ENCODE results near the gene ZNF653.
"Not testable (repeated sequence)": the region's sequence is repeated elsewhere in the genome, so short reads cannot be mapped to it uniquely, and the experiment has no call there.

Gene ZNF653

DNA sequence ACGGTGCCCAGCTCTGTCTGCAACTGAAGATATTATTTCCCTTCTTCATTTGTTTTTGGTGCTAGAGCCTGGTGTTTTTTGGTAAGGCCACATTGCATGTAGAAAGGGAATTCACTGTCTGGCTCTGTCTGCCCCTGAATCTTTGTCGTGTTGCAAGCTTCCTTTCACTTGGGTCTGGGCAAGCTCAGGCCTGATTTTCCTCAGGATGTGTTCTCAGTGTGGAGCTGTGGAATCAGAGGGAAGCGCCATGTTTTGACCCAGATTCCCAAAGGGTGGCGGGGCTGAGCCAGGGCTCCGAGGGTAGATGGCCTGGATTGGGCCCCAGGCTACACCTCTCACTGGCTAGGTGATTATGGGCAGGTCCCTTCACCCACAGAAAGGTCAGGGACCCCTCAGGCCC, 61.6 kb downstream of the ZNF653 start:
- Histone ChIP-seq H3K36me3 (peaks cover 64 to 99% (median 88%) of the 10 kb centered on the region in 3 donors), H3K9me3 (no peaks in the 10 kb centered on the region), H3K4me1 (no peaks in the 10 kb centered on the region), H3K27me3 (no peaks in the 10 kb centered on the region), H3K27ac (no peak overlapping the region), H3K4me3 (no peak overlapping the region)
- intact Hi-C loops (cut with DNase I; ENCODE audit: low total_unique reads): loop anchor here (10.0 kb wide), 1 partner anchor 69 kb away; the partner anchor contains the start of gene SWSAP1
- DNase-seq: no peak
- TF ChIP-seq, protein P1, sequence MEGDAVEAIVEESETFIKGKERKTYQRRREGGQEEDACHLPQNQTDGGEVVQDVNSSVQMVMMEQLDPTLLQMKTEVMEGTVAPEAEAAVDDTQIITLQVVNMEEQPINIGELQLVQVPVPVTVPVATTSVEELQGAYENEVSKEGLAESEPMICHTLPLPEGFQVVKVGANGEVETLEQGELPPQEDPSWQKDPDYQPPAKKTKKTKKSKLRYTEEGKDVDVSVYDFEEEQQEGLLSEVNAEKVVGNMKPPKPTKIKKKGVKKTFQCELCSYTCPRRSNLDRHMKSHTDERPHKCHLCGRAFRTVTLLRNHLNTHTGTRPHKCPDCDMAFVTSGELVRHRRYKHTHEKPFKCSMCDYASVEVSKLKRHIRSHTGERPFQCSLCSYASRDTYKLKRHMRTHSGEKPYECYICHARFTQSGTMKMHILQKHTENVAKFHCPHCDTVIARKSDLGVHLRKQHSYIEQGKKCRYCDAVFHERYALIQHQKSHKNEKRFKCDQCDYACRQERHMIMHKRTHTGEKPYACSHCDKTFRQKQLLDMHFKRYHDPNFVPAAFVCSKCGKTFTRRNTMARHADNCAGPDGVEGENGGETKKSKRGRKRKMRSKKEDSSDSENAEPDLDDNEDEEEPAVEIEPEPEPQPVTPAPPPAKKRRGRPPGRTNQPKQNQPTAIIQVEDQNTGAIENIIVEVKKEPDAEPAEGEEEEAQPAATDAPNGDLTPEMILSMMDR (IDR thresholded peaks at IDR 0.05): no peak

DNA sequence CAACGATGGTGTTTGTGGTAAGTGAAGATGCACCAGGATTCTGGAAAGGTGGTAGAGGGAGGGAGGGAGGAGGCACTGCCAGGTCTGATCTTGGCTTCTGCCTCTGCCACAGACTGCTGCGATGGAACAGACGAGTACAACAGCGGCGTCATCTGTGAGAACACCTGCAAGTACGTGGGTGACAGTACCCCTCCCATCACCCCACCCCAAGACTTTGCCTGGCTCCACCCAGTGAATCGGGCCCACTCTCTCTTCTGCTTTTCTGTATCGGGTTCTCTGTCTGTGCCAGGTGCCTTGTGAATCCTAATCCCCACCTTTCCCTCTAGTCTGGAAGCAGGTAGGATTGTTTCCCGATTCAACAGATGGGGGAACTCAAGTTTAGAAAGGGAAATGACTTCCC, 67.7 kb downstream of the ZNF653 start:
- intact Hi-C loops (cut with DNase I; ENCODE audit: low total_unique reads): no loop called here
- no peak overlapping the region for H3K4me3 ChIP-seq
- no peak overlapping the region for H3K27ac ChIP-seq
- peaks cover 0 to 24% (median 18%) of the 10 kb centered on the region in 4 donors for H3K4me1 ChIP-seq
- peaks cover 43 to 62% (median 49%) of the 10 kb centered on the region in 3 donors for H3K36me3 ChIP-seq
- H3K9me3 ChIP-seq: no peaks in the 10 kb centered on the region
- no peak for DNase-seq
- H3K27me3 ChIP-seq: no peaks in the 10 kb centered on the region
- TF ChIP-seq, protein P1 (IDR thresholded peaks at IDR 0.05): no peak

DNA sequence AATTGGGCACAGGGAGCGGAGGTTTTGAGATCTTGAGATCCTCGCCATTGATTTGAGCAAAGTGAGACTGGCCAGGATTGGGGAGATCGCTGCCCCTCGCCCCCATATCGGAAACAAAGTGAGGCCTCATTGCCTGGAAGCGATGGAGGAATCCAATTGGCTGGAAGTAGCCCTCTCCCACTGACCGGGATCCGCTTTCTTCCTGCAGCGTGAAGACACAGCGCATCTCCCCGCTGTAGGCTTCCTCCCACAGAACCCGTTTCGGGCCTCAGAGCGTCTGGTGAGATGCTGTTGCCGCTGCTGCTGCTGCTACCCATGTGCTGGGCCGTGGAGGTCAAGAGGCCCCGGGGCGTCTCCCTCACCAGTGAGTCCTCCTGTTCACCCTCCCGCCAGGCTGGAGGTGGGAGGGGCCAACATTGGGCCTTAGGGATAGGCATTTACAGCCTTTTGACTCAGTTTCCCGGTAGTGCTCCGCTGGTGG, 69.8 kb downstream of the ZNF653 start:
- DNase-seq: no peak
- TF ChIP-seq, protein P1 (IDR thresholded peaks at IDR 0.05): no peak
- Histone ChIP-seq H3K36me3 (peaks cover 28 to 41% (median 29%) of the 10 kb centered on the region in 3 donors), H3K4me1 (peaks cover 0 to 24% (median 18%) of the 10 kb centered on the region in 4 donors), H3K27me3 (no peaks in the 10 kb centered on the region), H3K27ac (peak overlapping the region; percentile 80 to 82), H3K4me3 (peak overlapping the region; percentile 64 to 88), H3K9me3 (no peaks in the 10 kb centered on the region)
- intact Hi-C loops (cut with DNase I; ENCODE audit: low total_unique reads): no loop called here

DNA sequence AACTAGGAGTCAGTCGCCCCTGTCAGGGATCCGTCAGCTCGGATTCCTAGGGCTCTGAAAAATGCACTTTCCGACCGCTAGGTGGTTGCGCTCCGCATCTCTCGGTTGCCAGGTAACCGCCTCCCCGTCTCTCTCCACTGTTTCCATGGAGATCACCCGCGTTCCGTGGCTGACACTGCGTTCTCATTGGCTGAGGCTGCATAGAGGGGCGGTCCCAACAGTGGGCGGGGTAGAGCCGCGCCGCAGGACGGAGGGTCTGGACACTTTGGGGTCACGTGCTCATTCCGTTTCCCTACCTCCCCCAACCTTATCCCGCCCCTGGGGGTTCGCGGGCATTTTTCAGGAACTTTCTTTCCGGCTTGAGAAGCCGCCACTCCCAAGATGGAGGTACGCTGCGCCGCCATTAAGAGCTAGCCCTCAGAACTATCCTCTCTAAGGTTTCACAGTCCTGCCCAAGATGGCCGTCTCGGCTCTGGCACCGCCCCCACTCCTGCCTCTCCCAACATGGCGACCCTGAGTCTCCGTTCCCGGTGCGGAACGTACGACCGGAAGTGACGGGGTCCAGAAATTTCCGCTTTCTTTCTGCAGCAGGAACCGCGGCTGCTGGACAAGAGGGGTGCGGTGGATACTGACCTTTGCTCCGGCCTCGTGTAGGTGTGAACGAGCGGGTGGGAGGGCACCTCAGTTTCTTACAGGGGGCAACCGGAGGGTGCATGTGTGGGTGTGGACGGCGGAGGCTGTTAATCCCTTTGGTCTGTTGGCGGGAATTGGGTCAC, 70.4 kb downstream of the ZNF653 start, which contains the start of the genes ODAD3 and PRKCSH:
Gene ODAD3, minus strand, starts transcription at position 65 of the 776 bp plus-strand sequence. CDS start 105 bp downstream, outside the sequence.
Gene PRKCSH, plus strand, starts transcription at position 579 of the 776 bp plus-strand sequence. CDS start 483 bp downstream, outside the sequence.
- intact Hi-C loops (cut with DNase I; ENCODE audit: low total_unique reads): no loop called here
- H3K27me3 ChIP-seq: no peaks in the 10 kb centered on the region
- H3K4me3 ChIP-seq: peak within 1 kb of the TSS; percentile 64 to 88
- peak within 1 kb of the TSS; percentile 80 to 82 for H3K27ac ChIP-seq
- no peaks in the 10 kb centered on the region for H3K9me3 ChIP-seq
- DNase-seq: peak; percentile 99 to 100
- H3K36me3 ChIP-seq: peaks cover 23 to 34% (median 25%) of the 10 kb centered on the region in 3 donors
- TF ChIP-seq, protein P1 (IDR thresholded peaks at IDR 0.05): peak; percentile 87 to 98
- H3K4me1 ChIP-seq: peaks cover 0 to 24% (median 18%) of the 10 kb centered on the region in 4 donors

DNA sequence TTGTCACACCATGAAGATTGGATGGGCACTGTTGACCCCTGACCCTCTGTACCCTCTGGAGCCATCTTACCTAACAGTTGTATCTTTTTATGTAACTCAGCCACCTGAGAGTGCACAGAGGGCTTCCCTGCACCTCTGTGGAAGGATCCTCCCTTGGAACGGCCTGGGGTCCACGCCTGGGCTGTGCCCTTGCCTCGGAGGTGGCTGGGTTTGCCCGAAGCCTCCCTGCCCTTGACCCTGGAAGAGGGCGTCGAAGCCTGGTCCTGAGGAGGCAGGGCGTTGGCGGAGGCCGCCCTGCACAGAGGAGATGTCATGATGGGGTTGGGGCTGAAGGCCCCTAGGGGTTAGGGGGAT, 71.0 kb downstream of the ZNF653 start:
- H3K27ac ChIP-seq: peak overlapping the region; percentile 80 to 82
- H3K36me3 ChIP-seq: peaks cover 19 to 29% (median 19%) of the 10 kb centered on the region in 3 donors
- no peak for DNase-seq
- H3K4me3 ChIP-seq: peak overlapping the region; percentile 40 to 88
- peaks cover 0 to 24% (median 18%) of the 10 kb centered on the region in 4 donors for H3K4me1 ChIP-seq
- TF ChIP-seq, protein P1 (IDR thresholded peaks at IDR 0.05): no peak
- H3K27me3 ChIP-seq: no peaks in the 10 kb centered on the region
- H3K9me3 ChIP-seq: no peaks in the 10 kb centered on the region
- intact Hi-C loops (cut with DNase I; ENCODE audit: low total_unique reads): no loop called here

DNA sequence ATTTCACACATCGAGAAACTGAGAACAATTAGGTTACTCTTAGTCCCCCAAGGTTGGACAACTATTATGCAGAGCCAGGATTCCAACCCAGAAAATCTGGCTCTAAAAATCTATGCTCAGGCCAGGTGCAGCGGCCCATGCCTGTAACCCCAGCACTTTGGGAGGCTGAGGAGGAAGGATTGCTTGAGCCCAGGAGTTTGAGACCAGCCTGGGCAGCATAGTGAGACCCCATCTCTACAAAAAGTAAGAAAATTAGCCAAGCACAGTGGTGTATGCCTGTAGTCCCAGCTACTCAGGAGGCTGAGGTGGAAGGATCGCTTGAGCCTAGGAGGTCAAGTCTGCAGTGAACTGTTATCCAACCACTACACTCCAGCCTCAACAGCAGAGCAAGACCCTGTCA, 72.1 kb downstream of the ZNF653 start:
- DNase-seq; intact Hi-C loops (cut with DNase I; ENCODE audit: low total_unique reads); H3K9me3 ChIP-seq; H3K4me3 ChIP-seq; H3K27ac ChIP-seq; H3K27me3 ChIP-seq: not testable (repeated sequence)
- peaks cover 0 to 24% (median 18%) of the 10 kb centered on the region in 4 donors for H3K4me1 ChIP-seq
- peaks cover 11 to 19% (median 13%) of the 10 kb centered on the region in 3 donors for H3K36me3 ChIP-seq
